Measurements from ENCODE around the gene CD82.

CD82 gene

GRCh38 chr11:44561275-44561805 lies 4.1 kb upstream of the CD82 start:
- peaks cover 6% of the 10 kb centered on the region for H3K79me2 ChIP-seq (ENCODE audit: control insufficient read depth, insufficient read depth, low read length, unreplicated experiment)
- no peak overlapping the region for H2AFZ ChIP-seq (ENCODE audit: low read length, unreplicated experiment)
- H3K4me3 ChIP-seq (ENCODE audit: low read depth, low read length): no peak overlapping the region
- no peaks in the 10 kb centered on the region for H3K36me3 ChIP-seq (ENCODE audit: insufficient read depth, low read length)
- H3K4me1 ChIP-seq (ENCODE audit: control insufficient read depth, insufficient read depth, low read length, unreplicated experiment): peaks cover 47% of the 10 kb centered on the region
- no peak overlapping the region for H3K27ac ChIP-seq (ENCODE audit: low read depth, low read length)
- H3K27me3 ChIP-seq (ENCODE audit: insufficient read depth, low read length): no peaks in the 10 kb centered on the region

- Histone ChIP-seq H3K4me3 (ENCODE audit: low read depth, low read length) (no peak overlapping the region), H3K4me1 (ENCODE audit: control insufficient read depth, insufficient read depth, low read length, unreplicated experiment) (peaks cover 50% of the 10 kb centered on the region), H3K79me2 (ENCODE audit: control insufficient read depth, insufficient read depth, low read length, unreplicated experiment) (peaks cover 14% of the 10 kb centered on the region), H3K36me3 (ENCODE audit: insufficient read depth, low read length) (no peaks in the 10 kb centered on the region), H2AFZ (ENCODE audit: low read length, unreplicated experiment) (no peak overlapping the region), H3K27me3 (ENCODE audit: insufficient read depth, low read length) (no peaks in the 10 kb centered on the region), H3K27ac (ENCODE audit: low read depth, low read length) (no peak overlapping the region)
Measured at GRCh38 chr11:44561964-44562734, 3.3 kb upstream of the CD82 start.

- no peak overlapping the region for H3K4me3 ChIP-seq (ENCODE audit: low read depth, low read length)
- peak overlapping the region; percentile 99; the same call in 1 of the 2 replicates for H3K27ac ChIP-seq (ENCODE audit: low read depth, low read length)
- no peak overlapping the region for H2AFZ ChIP-seq (ENCODE audit: low read length, unreplicated experiment)
- H3K36me3 ChIP-seq (ENCODE audit: insufficient read depth, low read length): no peaks in the 10 kb centered on the region
- no peaks in the 10 kb centered on the region for H3K27me3 ChIP-seq (ENCODE audit: insufficient read depth, low read length)
- H3K4me1 ChIP-seq (ENCODE audit: control insufficient read depth, insufficient read depth, low read length, unreplicated experiment): peaks cover 56% of the 10 kb centered on the region
- peaks cover 14% of the 10 kb centered on the region for H3K79me2 ChIP-seq (ENCODE audit: control insufficient read depth, insufficient read depth, low read length, unreplicated experiment)
Measured at GRCh38 chr11:44562845-44563460, 2.5 kb upstream of the CD82 start.

GRCh38 chr11:44563711-44564110 lies 1.8 kb upstream of the CD82 start:
- peak overlapping the region; percentile 72; the same call in 1 of the 2 replicates for H3K4me3 ChIP-seq (ENCODE audit: low read depth, low read length)
- no peaks in the 10 kb centered on the region for H3K27me3 ChIP-seq (ENCODE audit: insufficient read depth, low read length)
- H3K4me1 ChIP-seq (ENCODE audit: control insufficient read depth, insufficient read depth, low read length, unreplicated experiment): peaks cover 64% of the 10 kb centered on the region
- H3K27ac ChIP-seq (ENCODE audit: low read depth, low read length): peak overlapping the region; percentile 99
- H3K36me3 ChIP-seq (ENCODE audit: insufficient read depth, low read length): no peaks in the 10 kb centered on the region
- peak overlapping the region; percentile 16 for H2AFZ ChIP-seq (ENCODE audit: low read length, unreplicated experiment)
- H3K79me2 ChIP-seq (ENCODE audit: control insufficient read depth, insufficient read depth, low read length, unreplicated experiment): peaks cover 14% of the 10 kb centered on the region

GRCh38 chr11:44564166-44564565 lies 1.3 kb upstream of the CD82 start:
- Histone ChIP-seq H3K36me3 (ENCODE audit: insufficient read depth, low read length) (no peaks in the 10 kb centered on the region), H3K4me1 (ENCODE audit: control insufficient read depth, insufficient read depth, low read length, unreplicated experiment) (peaks cover 67% of the 10 kb centered on the region), H3K27ac (ENCODE audit: low read depth, low read length) (peak overlapping the region; percentile 99), H3K4me3 (ENCODE audit: low read depth, low read length) (peak overlapping the region; percentile 72), H3K27me3 (ENCODE audit: insufficient read depth, low read length) (no peaks in the 10 kb centered on the region), H2AFZ (ENCODE audit: low read length, unreplicated experiment) (peak overlapping the region; percentile 16), H3K79me2 (ENCODE audit: control insufficient read depth, insufficient read depth, low read length, unreplicated experiment) (peaks cover 14% of the 10 kb centered on the region)

GRCh38 chr11:44564670-44565210 lies 723 bp upstream of the CD82 start:
- Histone ChIP-seq H2AFZ (ENCODE audit: low read length, unreplicated experiment) (peak overlapping the region; percentile 26), H3K36me3 (ENCODE audit: insufficient read depth, low read length) (no peaks in the 10 kb centered on the region), H3K4me1 (ENCODE audit: control insufficient read depth, insufficient read depth, low read length, unreplicated experiment) (peaks cover 67% of the 10 kb centered on the region), H3K27ac (ENCODE audit: low read depth, low read length) (peak overlapping the region; percentile 99), H3K27me3 (ENCODE audit: insufficient read depth, low read length) (no peaks in the 10 kb centered on the region), H3K79me2 (ENCODE audit: control insufficient read depth, insufficient read depth, low read length, unreplicated experiment) (peaks cover 15% of the 10 kb centered on the region), H3K4me3 (ENCODE audit: low read depth, low read length) (peak overlapping the region; percentile 72)

GRCh38 chr11:44565953-44566949 lies 788 bp downstream of the CD82 start:
- H3K27ac ChIP-seq (ENCODE audit: low read depth, low read length): no peak overlapping the region
- H2AFZ ChIP-seq (ENCODE audit: low read length, unreplicated experiment): no peak overlapping the region
- no peaks in the 10 kb centered on the region for H3K27me3 ChIP-seq (ENCODE audit: insufficient read depth, low read length)
- H3K4me3 ChIP-seq (ENCODE audit: low read depth, low read length): peak overlapping the region; percentile 79
- H3K4me1 ChIP-seq (ENCODE audit: control insufficient read depth, insufficient read depth, low read length, unreplicated experiment): peaks cover 78% of the 10 kb centered on the region
- H3K36me3 ChIP-seq (ENCODE audit: insufficient read depth, low read length): no peaks in the 10 kb centered on the region
- H3K79me2 ChIP-seq (ENCODE audit: control insufficient read depth, insufficient read depth, low read length, unreplicated experiment): peaks cover 24% of the 10 kb centered on the region

- peaks cover 72% of the 10 kb centered on the region for H3K4me1 ChIP-seq (ENCODE audit: control insufficient read depth, insufficient read depth, low read length, unreplicated experiment)
- H3K79me2 ChIP-seq (ENCODE audit: control insufficient read depth, insufficient read depth, low read length, unreplicated experiment): peaks cover 26% of the 10 kb centered on the region
Measured at GRCh38 chr11:44566952-44567875, 1.8 kb downstream of the CD82 start.

GRCh38 chr11:44567876-44568256 lies 2.4 kb downstream of the CD82 start:
- H2AFZ ChIP-seq (ENCODE audit: low read length, unreplicated experiment): no peak overlapping the region
- peak overlapping the region; percentile 93; the same call in 1 of the 2 replicates for H3K27ac ChIP-seq (ENCODE audit: low read depth, low read length)
- H3K36me3 ChIP-seq (ENCODE audit: insufficient read depth, low read length): no peaks in the 10 kb centered on the region
- H3K4me3 ChIP-seq (ENCODE audit: low read depth, low read length): no peak overlapping the region
- H3K4me1 ChIP-seq (ENCODE audit: control insufficient read depth, insufficient read depth, low read length, unreplicated experiment): peaks cover 74% of the 10 kb centered on the region
- H3K27me3 ChIP-seq (ENCODE audit: insufficient read depth, low read length): no peaks in the 10 kb centered on the region
- H3K79me2 ChIP-seq (ENCODE audit: control insufficient read depth, insufficient read depth, low read length, unreplicated experiment): peaks cover 31% of the 10 kb centered on the region

More at GRCh38 chr11:44566952-44567875, 1.8 kb downstream of the CD82 start:
- no peaks in the 10 kb centered on the region for H3K36me3 ChIP-seq (ENCODE audit: insufficient read depth, low read length)
- no peak overlapping the region for H2AFZ ChIP-seq (ENCODE audit: low read length, unreplicated experiment)
- no peaks in the 10 kb centered on the region for H3K27me3 ChIP-seq (ENCODE audit: insufficient read depth, low read length)
- no peak overlapping the region for H3K27ac ChIP-seq (ENCODE audit: low read depth, low read length)
- peak overlapping the region; percentile 79 for H3K4me3 ChIP-seq (ENCODE audit: low read depth, low read length)

Measured in ACC112 (cell line).